Measurements from ENCODE around the gene LTBP2.

The LTBP2 gene

GRCh38 chr14:74634481-74634880 lies 22.4 kb upstream of the LTBP2 start:
- POLR2A ChIA-PET, result no interaction called here
- Histone ChIP-seq H3K4me3 (ENCODE audit: low read depth, low read length) (no peak overlapping the region), H3K4me1 (ENCODE audit: control insufficient read depth, insufficient read depth, low read length) (no peaks in the 10 kb centered on the region), H3K9me3 (ENCODE audit: control insufficient read depth, insufficient read depth, low read depth, low read length) (no peaks in the 10 kb centered on the region), H3K36me3 (ENCODE audit: control insufficient read depth in 2 of 2, insufficient read depth in 1 of 2, low read length in 2 of 2) (no peaks in the 10 kb centered on the region), H3K27ac (ENCODE audit: extremely low read depth, low read depth, low read length) (no peak overlapping the region)
- TF ChIP-seq ATF2 (tag by site-specific recombination; IDR thresholded peaks at IDR 0.05; ENCODE audit: low read depth) (no peak), HIC1 (tag by site-specific recombination; IDR thresholded peaks at IDR 0.05) (no peak), ZNF169 (tag by site-specific recombination; IDR thresholded peaks at IDR 0.05) (no peak), ZNF112 (tag by site-specific recombination; IDR thresholded peaks at IDR 0.05) (no peak), ZNF548 (tag by site-specific recombination; IDR thresholded peaks at IDR 0.05) (no peak), ZBTB7A (tag by site-specific recombination; IDR thresholded peaks at IDR 0.05; ENCODE audit: low read depth) (no peak), ZNF530 (tag by site-specific recombination; IDR thresholded peaks at IDR 0.05; ENCODE audit: low read depth) (no peak), PRDM2 (tag by site-specific recombination; IDR thresholded peaks at IDR 0.05; ENCODE audit: borderline replicate concordance) (no peak), ZNF274 (IDR thresholded peaks at IDR 0.05; ENCODE audit: low read length) (no peak), ZNF274 (tag by site-specific recombination; IDR thresholded peaks at IDR 0.05; ENCODE audit: borderline replicate concordance) (no peak), ZFP69B (tag by site-specific recombination; IDR thresholded peaks at IDR 0.05) (no peak)
- CTCF ChIA-PET, result interaction anchor here (0.6 kb wide), 2 partner anchors 10 to 14 kb away, joined by 3 read pairs; no protein-coding TSS in a partner anchor

GRCh38 chr14:74630881-74631690 lies 19.0 kb upstream of the LTBP2 start:
- Histone ChIP-seq H3K27ac (ENCODE audit: extremely low read depth, low read depth, low read length) (no peak overlapping the region), H3K4me3 (ENCODE audit: low read depth, low read length) (no peak overlapping the region), H3K36me3 (ENCODE audit: control insufficient read depth in 2 of 2, insufficient read depth in 1 of 2, low read length in 2 of 2) (no peaks in the 10 kb centered on the region), H3K4me1 (ENCODE audit: control insufficient read depth, insufficient read depth, low read length) (no peaks in the 10 kb centered on the region), H3K9me3 (ENCODE audit: control insufficient read depth, insufficient read depth, low read depth, low read length) (no peaks in the 10 kb centered on the region)
- POLR2A ChIA-PET, result no interaction called here
- CTCF ChIA-PET, result no interaction called here
- peak; percentile 21; the same call in 1 of the 2 replicates for TF ChIP-seq ZIC2 (tag by site-specific recombination; IDR thresholded peaks at IDR 0.05)
- TF ChIP-seq ZFHX2 (tag by site-specific recombination; conservative IDR thresholded peaks at IDR 0.05), result no peak
